Activated CD4-positive, CD25-positive, alpha-beta regulatory T cell treated with anti-CD3 and anti-CD28 coated beads, Interleukin-2, amount 50 U/mL, for 24 hours (primary cell): ENCODE measurements around the gene PTPRN2.
"Not testable (repeated sequence)": the region's sequence is repeated elsewhere in the genome, so short reads cannot be mapped to it uniquely, and the experiment has no call there.

Experiments used
- ATAC-seq, 2 donors: fragments of 150-1000 bp; cut with Tn5 transposase; one replicate each; pipeline ENCODE4 v1.10.0; 2021; ENCODE audit warnings: mild to moderate bottlenecking in 1 of 2, moderate library complexity in 1 of 2

The PTPRN2 gene

DNA sequence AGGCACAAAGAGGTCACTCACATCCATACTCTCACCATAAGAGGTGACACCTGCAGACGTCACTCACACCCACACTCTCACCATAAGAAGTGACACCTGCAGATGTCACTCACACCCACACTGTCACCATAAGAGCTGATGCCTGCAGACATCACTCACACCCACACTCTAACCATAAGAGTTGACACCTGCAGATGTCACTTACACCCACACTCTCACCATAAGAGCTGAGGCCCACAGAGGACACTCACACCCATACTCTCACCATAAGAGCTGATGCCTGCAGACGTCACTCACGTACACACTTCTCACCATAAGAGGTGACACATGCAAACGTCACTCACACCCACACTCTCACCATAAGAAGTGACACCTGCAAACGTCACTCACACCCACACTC lies 255.1 kb downstream of the PTPRN2 start:
- ATAC-seq, result not testable (repeated sequence)

DNA sequence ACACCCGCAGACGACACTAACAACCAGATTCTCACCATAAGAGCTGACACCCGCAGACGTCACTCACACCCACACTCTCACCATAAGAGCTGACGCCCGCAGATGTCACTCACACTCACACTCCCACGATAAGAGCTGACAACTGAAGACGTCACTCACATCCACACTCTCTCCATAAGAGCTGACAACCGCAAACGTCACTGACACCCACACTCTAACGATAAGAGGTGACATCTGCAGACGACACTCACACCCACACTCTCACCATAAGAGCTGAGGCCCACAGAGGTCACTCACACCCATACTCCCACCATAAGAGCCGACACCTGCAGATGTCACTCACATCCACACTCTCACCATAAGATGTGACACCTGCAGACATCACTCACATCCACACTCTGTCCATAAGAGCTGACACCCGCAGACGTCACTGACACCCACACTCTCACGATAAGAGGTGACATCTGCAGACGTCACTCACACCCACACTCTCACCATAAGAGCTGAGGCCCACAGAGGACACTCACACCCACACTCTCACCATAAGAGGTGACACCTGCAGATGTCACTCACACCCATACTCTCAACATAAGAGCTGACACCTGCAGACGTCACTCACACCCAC lies 255.7 kb downstream of the PTPRN2 start:
- not testable (repeated sequence) for ATAC-seq

DNA sequence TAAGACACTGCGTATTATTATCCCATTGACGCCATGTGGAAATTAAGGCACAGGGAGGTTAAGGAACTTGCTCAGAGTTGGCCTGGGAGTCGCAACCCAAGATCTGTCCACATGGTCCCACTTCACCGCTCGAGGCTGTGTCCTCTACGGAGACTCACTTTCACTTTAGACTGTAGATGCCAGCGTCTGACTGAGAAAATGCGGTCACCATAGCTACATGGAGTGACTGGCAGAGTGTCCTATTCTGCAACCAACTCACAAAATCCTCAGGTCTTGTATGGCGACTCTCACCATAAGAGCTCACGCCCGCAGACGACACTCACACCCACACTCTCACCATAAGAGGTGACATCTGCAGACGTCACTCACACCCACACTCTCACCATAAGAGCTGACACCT lies 257.9 kb downstream of the PTPRN2 start:
- no peak for ATAC-seq

DNA sequence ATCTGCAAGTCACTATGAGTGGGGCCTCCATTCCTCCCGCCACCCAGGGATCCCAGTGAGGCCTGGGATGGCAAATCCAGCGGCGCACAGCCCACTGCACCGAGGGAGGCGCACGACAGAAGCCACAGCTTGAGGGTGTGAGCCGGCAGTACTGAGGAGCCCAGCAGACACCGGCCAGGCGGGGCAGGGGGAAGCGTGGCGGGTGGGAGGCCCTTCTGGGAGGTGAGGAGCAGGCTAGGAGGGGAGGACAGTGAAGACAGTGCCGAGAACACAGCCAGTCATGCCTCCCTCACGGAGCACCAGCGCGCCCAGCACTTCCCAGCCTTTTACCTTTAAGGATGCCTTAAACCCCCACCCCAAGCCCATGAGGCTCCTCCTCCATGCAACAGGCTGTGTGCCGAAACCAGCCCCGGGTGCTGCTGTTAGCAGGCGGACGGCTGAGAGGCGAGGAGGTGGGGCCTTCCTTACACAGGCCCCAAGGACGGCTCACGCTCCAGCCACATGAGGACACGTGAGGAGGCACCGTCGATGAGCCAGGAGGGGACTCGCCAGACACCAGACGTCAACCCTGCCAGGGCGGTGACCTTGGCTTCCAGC lies 258.5 kb downstream of the PTPRN2 start:
- no peak for ATAC-seq

DNA sequence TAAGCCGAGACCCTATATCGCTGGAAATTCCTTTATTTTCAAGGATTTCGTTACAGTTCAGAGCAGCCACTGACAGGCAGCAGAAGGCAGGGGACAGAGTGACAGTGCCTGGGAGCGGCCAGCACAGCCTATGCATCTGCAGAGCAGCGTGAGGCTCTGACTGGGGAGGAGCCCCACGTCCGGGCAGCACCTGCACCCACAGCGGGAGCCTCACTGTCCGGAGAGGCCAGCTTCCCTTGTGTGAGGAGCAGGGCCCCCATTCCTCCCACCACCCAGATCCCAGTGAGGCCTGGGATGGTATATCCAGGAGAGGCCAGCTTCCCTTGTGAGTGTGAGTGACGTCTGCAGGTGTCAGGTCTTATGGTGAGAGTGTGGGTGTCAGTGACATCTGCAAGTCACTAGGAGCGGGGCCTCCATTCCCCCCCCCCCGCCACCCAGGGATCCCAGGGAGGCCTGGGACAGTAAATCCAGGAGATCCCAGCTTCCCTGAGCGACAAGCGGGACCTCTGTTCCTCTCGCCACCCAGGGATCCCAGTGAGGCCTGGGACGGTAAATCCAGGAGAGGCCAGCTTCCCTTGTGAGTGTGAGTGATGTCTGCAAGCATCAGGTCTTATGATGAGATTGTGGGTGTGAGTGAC lies 259.1 kb downstream of the PTPRN2 start:
- ATAC-seq, result no peak

DNA sequence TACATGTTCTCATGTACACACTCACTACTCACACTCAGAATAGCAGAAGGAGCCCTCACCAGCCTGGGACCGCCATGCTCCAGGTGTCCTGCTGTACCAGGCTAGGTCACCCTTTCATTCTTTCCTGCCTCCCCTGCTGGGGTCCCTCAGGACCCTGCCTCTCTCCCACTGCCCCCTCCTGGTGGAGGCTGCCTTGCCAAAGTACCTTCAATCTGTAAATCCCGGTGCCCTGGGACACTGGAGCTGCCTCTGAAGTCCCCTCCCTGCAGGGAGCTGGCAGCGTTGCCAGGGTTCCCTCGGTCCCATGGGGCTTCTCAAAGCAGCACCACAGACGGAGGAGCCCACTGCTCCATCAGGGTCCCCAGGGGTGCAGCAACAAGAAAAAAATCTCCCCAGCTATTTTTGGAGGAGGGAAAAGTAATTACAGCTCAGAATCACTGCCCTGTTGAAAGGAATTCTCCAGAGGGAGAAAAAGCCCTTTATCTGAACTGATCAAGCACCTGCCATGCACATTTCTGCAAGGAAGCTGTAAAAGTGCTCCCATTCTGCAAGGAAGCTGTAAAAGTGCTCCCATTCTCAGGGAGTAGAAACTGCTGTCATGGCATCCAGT lies 259.9 kb downstream of the PTPRN2 start:
- no peak for ATAC-seq

DNA sequence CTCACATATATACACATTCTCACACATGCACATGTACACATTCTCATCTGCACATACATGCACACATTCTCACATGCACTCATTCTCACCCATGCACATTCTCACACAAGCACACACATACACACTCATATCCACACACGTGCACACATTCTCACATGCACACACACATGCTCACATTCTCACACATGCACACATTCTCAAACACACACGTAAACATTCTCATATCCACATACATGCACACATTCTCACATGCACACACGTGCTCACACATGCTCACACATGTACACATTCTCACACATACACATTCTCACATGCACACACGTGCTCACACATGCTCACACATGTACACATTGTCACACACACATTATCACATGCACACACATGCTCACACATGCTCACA lies 260.6 kb downstream of the PTPRN2 start:
- no peak for ATAC-seq

DNA sequence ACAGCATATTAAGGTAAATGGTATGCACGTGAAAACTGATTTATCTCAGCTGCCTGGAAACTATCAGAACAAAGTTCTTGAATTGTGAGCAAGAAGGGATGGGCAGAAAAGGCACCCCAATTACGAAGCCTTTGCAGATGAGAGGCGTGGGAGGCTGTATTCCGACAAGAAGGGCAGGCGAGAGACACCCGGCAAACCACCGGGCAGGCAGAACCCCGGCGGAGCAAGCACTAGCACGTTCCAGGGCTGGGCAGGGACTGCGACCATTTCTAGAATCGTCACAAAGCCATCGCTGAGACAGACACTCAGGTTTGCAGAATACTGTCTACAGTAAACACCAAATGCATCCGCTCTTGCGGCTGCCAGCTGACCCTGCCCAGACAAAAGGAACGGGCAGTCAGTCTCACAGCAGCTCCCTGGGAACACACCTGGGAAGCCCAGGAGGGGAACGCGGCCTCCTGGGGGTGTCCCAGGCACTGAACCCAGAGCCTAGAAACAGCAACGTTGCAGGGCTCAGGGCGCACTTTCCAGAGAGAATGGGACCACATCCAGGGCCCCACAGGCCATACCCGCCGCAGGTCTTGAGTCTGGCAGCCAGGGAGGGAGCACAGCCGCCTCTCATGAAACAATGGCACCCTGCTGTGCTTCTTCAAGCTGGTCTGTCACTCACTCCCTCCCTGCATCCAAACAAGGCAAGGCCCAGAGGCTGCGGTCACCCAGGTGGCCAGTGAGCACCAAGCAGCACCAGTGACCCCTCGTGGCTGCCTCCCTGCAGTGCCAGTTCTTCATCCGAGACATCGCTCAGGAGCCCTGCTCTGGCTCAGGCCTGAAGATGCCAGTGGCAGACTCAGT lies 261.9 kb downstream of the PTPRN2 start:
- ATAC-seq, result no peak

DNA sequence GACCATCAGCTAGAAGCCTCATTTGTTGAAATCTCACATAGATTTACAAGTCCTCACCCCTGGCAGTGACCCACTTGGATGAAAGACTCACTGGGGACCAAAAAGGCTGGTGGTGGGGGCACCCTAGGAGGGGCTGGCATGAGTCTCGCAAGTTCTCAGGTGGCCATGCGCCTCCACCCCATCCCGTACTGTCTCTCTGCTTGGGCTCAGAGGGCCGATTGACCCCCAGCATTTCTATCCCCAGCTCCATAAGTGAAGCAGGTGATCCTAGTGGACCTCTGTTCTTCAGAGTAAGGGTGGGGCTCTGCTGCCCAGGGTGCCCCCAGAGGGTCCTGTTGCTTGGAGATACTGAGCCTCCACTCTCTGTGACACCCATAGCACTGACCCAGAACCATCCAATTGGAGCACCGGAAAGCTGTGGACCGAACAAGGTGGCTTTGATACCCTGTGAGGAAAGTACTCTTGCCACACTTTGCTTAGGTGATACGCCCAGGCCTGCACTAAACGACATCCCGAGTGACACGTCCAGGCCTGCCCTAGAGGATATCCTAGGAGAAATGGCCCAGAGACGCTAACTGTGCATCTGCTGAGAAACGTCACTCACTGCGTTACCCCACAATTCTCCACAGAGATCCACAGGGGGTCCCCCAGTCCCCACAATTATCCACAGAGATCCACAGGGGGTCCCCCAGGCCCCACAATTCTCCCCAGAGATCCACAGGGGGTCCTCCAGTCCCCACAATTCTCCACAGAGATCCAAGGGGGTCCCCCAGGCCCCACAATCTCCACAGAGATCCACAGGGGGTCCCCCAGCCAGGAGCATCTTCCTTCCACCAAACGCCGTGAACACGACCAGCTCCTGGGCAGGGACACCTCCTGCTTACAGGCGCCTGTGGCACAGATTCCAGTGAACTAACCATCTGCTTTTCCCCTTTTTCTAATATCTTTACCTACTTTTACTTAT lies 262.9 kb downstream of the PTPRN2 start:
- ATAC-seq, result no peak

DNA sequence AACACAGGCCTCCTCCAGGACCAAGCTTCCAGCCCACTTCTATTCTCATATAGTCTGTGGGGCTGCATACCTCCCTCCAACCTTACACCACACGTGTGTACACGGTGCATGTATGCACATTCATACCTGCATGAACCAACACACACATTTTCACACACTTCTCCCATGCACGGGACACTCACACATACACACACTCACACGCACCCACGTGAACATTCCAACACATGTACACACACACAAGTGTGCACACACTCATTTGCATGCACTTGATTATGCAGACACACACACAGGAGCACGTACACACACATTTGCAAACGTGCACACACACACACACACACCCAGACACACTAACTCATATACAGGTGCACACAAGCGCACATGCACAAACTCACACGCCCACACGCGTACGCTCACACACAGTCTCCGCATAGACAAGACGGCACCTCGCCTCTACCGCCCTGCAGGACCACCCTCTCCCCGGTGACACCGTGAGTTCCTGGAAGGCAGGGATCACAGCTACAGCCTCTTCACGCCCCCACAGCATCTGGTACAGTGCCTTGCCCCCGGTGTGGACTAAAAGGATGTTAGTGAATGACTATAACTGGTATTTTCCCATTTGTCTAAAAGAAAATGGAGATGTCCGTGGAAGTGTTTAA lies 263.8 kb downstream of the PTPRN2 start:
- ATAC-seq, result no peak

DNA sequence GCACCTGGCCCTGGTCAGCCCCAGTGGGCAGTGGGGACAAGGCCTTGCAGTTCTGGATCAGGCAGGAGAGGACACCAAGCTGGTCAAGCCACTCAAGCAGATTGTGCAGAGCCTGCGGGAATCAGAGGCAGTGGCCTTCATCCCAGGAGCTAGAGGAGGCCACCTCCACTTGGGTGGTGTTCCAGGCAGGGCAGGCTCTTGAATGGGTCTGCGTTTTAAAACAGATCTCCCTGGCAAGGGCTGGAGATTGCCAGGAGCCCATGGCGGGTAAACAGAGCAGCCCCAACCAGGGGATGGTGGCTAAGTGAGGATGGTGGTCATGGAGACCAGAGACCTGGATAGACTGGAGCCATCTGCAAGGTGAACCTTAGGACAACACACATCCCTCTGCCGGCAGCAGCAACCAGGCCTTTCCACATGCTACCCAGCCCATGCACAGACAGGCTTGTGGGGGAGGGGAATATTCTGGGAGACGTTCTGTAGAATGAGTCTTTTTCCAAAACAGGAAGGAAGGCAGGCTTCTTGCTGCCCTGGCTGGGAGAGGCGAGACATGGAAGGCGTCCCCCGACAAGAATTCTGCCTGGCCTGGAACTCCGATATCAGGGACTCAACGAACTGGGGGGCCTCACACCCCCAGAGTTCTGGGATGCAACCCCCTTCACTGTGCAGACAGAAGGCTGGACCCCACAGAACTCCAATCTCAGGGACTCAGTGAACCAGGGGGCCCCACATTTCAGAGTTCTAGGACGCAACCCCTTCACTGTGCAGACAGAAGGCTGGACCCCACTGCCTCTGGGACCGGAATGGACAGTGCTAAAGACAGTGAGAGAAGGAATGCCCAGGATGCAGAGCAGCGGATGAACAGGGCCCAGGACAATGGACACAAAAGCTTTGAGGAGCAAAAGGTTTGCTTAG lies 264.8 kb downstream of the PTPRN2 start:
- ATAC-seq, result no peak

DNA sequence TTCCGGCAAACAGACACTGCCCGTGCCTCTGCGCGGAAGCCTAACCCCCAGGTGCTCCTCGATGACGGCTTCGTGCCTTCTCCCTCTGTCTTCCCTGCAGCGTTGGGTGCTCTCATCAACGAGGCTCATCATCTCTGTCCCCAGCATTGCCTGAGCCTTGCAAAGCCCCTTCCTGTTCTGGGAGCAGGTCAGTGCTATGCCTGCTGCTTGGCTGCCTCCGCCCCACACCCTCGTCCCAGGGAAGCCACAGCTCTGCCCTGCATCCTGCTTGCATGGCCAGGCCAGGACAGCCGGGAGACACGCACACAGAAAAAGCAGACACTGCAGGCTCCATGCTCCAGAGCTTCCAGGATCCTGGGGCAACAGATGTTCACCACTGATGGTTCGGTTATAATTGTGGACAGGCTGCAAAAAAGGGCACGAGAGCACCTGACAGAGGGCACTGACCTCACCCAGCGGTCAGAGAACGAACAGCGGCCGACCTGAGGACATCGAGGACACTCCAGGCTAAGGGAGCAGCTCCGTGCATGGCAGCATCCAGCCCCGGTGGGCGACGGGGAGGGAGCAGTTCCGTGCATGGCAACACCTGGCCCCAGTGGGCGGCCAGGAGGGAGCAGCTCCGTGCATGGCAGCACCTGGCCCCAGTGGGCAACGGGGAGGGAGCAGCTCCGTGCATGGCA lies 265.5 kb downstream of the PTPRN2 start:
- ATAC-seq, result no peak

DNA sequence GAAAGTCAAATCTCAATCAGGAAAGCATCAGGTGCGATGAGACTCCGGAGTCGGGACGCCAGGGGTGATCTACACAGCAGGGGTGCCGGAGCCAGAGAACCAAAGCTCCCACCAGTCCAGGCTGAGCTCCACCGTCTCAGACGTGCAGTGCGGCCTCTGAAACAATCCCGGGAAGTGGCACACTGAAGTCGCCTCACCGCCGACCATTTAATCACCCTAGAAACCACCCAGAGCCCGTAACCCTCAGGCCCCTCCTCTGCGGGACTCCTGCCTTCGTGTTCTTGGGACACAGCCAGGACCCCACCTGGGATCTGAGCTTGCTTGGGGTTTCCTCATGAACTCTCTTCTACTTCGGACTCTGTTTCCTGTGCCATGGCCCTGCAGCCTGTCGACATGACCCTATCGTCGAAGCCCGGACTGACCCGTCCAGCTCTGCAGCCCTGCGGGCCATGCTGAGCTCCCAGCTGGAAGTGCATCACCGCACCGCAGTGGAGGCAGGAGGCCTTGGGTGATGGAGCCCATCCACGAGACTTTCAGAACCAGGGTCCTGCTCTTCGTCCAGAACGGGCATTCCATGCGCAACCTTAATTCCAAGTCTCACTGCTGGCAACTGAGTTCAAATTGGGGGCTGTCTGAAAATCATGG lies 266.4 kb downstream of the PTPRN2 start:
- no peak for ATAC-seq

DNA sequence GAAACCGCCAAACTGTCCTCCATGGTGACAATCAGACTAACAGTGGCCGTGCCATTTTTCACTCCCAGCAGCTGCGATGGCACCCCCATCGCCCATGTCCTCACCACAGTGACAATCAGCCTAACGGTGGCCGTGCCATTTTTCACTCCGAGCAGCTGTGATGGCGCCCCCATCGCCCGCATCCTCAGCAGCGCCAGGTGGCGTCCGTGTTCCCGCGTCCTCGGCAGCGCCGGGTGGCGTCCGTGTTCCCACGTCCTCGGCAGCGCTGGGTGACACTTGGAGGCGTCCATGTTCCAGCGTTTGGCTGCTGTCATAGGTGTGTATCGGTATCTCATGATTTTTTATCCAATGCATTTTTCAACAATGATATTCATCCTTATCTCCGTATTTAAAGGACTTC lies 267.3 kb downstream of the PTPRN2 start:
- ATAC-seq, result no peak

DNA sequence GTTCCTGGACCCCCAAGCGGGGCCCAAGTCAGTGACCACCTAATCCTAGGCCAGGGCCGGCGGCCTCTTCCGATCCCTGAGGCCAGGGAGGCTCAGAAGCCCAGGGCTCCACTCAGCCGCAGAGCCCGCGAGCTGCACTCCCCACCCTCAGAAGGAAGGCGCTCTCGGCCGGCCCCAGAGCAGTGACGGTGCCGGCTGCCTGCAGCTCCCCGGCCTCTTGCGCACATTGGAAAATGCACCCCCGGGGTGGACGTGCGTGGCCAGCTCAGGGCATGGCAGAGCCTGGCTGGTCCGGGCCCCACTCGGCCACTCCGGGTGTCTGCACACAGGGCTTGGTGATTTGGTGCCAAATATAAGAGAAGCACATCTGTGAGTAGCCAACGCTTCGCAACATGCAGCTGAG lies 269.1 kb downstream of the PTPRN2 start:
- no peak for ATAC-seq

DNA sequence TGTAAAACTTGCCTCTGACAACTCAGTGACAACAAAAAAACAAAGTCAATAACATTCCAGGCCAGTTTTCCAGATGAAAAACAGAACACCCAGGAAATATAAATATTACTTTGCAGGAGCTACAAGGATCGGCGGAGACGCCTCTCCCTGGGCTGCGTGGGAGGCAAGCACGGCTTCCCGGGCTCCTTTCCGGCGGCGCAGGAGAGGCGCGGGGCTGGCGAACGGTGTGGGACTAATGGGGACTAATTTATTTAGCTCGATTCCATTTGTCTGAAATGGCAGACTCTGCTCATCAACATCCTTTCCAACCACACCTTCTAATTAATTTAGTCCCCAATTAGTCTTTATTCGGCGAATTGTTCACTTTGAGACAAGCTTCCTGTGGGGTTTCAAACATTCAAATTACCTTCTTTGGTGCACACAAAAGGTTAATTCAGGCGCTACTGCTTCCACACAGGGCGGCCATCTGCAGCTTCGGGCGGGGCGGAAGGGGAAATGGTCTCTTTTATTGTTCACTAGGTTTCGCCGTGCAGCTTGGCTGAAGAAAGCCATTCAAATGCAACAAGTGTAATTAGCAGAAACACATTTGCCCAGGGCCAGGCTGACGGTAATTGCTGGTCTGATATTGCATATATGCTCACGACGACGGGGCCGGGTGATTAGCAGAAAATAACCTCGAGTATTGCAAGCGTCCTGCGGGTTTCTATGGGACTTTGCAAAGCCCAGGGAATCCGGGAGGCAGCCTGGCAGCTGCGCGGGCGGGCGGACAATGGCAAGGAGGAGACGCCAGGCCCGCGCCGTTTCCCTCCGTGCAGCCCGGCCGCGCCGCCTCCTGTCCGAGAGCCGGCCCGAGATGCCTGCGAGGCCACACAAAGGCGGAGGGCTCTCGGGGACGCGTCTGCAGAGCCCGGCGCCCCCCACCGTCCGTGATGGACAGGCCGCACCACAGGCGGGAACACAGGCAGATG lies 270.1 kb downstream of the PTPRN2 start:
- ATAC-seq, result no peak

DNA sequence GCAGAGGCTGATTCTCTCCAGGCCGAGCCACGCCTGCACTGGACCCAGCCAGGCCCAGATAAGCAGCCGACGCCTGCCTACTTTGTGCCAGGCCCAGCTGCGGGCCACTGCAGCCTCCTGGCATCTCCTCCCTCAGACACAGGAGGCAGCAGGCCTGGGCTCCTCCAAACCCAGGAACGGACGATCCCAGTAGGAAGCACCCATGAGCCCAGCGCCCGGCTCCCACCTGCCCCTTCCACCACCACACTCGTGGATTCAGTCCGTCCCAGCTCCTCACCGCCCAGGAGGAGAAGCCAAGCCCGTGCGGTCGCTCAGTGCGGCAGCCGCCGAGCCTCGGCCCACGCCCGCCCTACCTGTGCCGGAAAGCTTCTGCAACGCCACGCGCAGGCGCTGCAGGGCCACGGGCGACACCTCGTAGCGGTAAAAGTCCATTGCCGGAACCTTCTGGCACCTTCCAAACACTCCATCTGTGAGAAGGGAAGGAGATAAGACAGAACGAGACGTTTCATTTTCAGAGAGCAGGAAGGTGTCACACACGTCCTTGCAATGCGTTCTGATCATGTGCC lies 271.1 kb downstream of the PTPRN2 start:
- ATAC-seq, result no peak
